ENCODE results near the gene HS1BP3. TPM values are rescaled to one million over a fixed set of nuclear protein-coding genes. Genes with fewer than 3 reads are reported as not detected.

Gene HS1BP3
- total RNA-seq, 5 donors from 2014 or later (not counting 1 experiment from before 2014, with no cell fraction given), result 11.1 to 20.7 (median 17.2) TPM

DNA sequence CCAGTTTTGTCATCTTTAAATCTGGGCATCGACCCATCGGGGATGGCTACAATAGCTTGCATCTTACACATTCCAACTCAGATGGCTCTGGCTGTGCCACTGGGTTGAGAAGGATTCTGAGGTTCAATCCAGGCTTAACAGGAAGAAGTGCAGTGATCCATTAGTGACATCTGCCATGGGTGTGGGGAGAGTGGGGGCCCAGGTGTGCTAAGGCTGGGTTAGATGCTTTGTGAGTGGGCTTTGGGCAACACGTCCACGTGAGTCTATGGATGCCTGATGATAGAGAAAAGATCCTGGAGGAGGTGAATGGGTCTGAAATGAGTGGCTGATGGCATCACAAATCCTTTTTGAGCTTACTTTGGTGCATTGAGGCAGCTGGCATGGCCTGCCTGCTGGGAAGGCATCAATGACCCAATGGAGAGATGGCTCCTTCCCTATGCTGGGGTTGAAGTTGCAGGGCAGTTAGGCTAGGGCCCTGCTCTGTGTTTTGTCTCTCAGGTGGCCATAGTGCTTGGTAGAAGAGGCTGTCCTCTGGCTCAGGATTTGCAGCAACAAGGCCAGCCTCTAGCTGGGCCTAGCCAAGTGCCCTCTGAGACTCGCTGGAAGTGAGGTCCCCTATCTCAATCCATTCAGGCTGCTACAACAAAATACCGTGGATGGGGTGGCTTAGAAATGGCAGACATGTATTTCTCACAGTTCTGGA, 56.7 kb downstream of the HS1BP3 start:
- CTCF ChIA-PET, result no interaction called here
- Histone ChIP-seq H3K27me3 (replicated peaks in 1 of 2; ENCODE audit: control insufficient read depth in 2 of 2, extremely low read depth in 1 of 2, insufficient read depth in 2 of 2, low read length in 1 of 2) (no peaks in the 10 kb centered on the region), H3K4me1 (ENCODE audit: control insufficient read depth in 1 of 2, extremely low read depth in 1 of 2, insufficient read depth in 2 of 2, low read length in 2 of 2) (peaks cover 0 to 7% of the 10 kb centered on the region in 2 experiments), H3K4me3 (ENCODE audit: control insufficient read depth in 1 of 2, extremely low read depth in 1 of 2, low read length in 1 of 2) (no peak overlapping the region), H3K36me3 (ENCODE audit: control insufficient read depth in 2 of 2, extremely low read depth in 1 of 2, insufficient read depth in 1 of 2, low read length in 1 of 2) (no peaks in the 10 kb centered on the region), H3K9me3 (no peaks in the 10 kb centered on the region), H3K27ac (ENCODE audit: low read length) (no peak overlapping the region)
- Mint-ChIP-seq H3K27me3 (no peaks in the 10 kb centered on the region), H3K36me3 (peaks cover 13% of the 10 kb centered on the region), H3K9me3 (no peaks in the 10 kb centered on the region), H3K27ac (no peak overlapping the region), H3K4me3 (no peak overlapping the region), H3K4me1 (peaks cover 0 to 11% (median 1%) of the 10 kb centered on the region in 3 donors)
- WGBS (ENCODE audit: insufficient coverage), result 93% methylated on average over 3 of the region's 6 CpGs
- POLR2A ChIA-PET, result no interaction called here
- ATAC-seq (replicated peaks in 1 of 4) (no peak), DNase-seq (no peak)

DNA sequence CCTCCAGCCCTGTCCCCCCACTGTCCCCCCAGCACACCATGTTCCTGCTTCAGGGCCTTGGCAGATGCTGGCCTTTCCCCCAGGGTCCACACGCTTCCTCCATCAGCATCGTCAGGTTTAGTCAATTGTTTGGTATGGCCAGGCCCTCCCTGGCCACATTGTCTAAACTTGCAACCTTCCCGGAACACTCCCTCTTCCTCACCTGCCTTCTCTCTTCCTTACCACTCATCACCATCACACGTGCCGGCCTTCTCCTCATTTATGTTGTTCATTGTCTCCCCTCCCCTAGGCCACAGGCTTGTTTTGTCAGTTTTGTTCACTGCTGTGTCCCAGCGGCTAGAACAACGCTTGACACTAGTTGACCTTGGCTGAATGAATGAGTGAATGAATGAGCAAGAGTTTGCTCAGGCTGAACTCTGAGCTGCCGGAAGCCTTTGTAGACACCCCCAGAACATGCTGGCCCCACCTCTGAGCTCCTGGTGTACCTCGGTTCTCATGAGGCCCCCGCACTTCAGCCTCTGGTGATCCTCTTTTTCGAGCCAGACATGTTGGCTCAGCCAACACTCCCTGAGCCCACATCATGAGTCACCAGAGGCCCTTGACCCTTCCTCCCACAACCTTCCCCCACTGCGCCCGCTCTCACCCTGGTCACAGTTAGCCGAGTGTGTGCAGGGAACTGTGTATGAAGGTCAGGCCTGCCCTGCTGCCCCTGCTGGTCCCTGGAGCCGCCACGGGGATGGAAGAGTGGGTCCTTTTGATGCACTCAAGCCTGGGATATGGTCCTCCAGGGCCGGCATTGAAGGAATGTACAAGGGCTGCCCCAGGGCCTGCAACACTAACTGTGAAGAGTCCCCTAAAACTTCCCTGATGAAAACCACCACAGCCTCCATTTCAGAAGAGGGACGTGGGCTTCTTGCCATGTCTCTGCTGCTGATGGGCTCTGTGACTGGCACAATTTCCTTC, 57.5 kb downstream of the HS1BP3 start:
- WGBS (ENCODE audit: insufficient coverage), result 82% methylated on average over 7 of the region's 18 CpGs
- no peak for ATAC-seq (replicated peaks in 1 of 4)
- ChIA-PET POLR2A (no interaction called here), CTCF (no interaction called here)
- Mint-ChIP-seq H3K27me3 (no peaks in the 10 kb centered on the region), H3K4me3 (no peak overlapping the region), H3K9me3 (no peaks in the 10 kb centered on the region), H3K27ac (no peak overlapping the region), H3K4me1 (peaks cover 0 to 11% (median 1%) of the 10 kb centered on the region in 3 donors), H3K36me3 (peaks cover 13% of the 10 kb centered on the region)
- H3K4me3 ChIP-seq (ENCODE audit: control insufficient read depth in 1 of 2, extremely low read depth in 1 of 2, low read length in 1 of 2), result no peak overlapping the region
- no peaks in the 10 kb centered on the region for H3K36me3 ChIP-seq (ENCODE audit: control insufficient read depth in 2 of 2, extremely low read depth in 1 of 2, insufficient read depth in 1 of 2, low read length in 1 of 2)
- H3K27me3 ChIP-seq (replicated peaks in 1 of 2; ENCODE audit: control insufficient read depth in 2 of 2, extremely low read depth in 1 of 2, insufficient read depth in 2 of 2, low read length in 1 of 2), result no peaks in the 10 kb centered on the region
- H3K4me1 ChIP-seq (ENCODE audit: control insufficient read depth in 1 of 2, extremely low read depth in 1 of 2, insufficient read depth in 2 of 2, low read length in 2 of 2), result peaks cover 0 to 7% of the 10 kb centered on the region in 2 experiments
- H3K9me3 ChIP-seq, result no peaks in the 10 kb centered on the region
- no peak overlapping the region for H3K27ac ChIP-seq (ENCODE audit: low read length)
- DNase-seq, result no peak

DNA sequence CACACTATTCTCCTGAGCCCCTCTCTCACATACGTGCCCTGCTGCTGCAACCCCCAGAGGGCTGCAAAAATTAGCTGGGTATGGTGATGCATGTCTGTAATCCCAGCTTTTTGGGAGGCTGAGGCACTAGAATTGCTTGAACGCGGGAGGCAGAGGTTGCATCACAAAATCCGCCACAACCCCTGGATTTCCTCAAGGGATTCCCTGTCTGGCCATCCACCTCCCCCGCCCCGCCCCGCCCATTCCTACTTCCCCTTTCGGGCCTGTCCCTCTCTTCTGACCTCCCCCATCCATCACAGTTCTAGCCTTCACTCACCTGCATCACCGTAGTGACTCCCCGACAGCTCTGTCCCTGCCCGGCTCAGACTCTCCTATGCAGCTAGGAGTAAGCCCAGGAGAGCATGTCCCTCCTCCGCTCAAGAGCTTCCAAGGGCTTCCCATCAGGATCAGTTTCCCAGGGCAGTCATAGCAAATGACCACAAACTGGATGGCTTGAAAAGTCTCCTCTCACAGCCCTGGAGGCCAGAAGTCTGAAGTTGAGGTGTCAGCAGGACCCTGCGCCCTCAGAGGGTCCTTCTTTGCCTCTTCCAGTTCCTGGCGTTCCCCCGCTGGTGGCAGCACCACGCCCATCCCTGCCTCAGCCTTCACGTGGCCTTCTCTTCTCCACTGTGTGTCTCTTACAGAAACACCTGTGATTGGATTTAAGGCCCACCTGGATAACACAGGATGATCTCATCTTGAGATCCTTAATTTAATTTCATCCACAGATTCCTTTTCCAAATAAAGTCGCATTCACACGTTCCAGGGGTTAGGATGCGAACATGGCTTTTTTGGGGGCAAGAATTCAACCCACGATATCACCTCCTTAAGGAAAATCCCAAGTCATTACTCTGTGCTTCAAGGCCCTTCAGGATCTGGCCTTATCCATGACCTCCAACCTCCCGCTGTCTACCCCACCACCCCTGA, 58.5 kb downstream of the HS1BP3 start:
- Mint-ChIP-seq H3K4me1 (peaks cover 0 to 11% (median 1%) of the 10 kb centered on the region in 3 donors), H3K36me3 (peaks cover 13% of the 10 kb centered on the region), H3K27me3 (no peaks in the 10 kb centered on the region), H3K9me3 (no peaks in the 10 kb centered on the region), H3K27ac (no peak overlapping the region), H3K4me3 (no peak overlapping the region)
- CTCF ChIA-PET, result no interaction called here
- no peak for ATAC-seq (replicated peaks in 1 of 4)
- POLR2A ChIA-PET, result no interaction called here
- DNase-seq, result no peak
- WGBS (ENCODE audit: insufficient coverage), result 85% methylated on average over 18 of the region's 22 CpGs
- peaks cover 0 to 2% of the 10 kb centered on the region in 2 experiments for H3K27me3 ChIP-seq (replicated peaks in 1 of 2; ENCODE audit: control insufficient read depth in 2 of 2, extremely low read depth in 1 of 2, insufficient read depth in 2 of 2, low read length in 1 of 2)
- no peak overlapping the region for H3K4me3 ChIP-seq (ENCODE audit: control insufficient read depth in 1 of 2, extremely low read depth in 1 of 2, low read length in 1 of 2)
- H3K9me3 ChIP-seq, result no peaks in the 10 kb centered on the region
- peaks cover 0 to 7% of the 10 kb centered on the region in 2 experiments for H3K4me1 ChIP-seq (ENCODE audit: control insufficient read depth in 1 of 2, extremely low read depth in 1 of 2, insufficient read depth in 2 of 2, low read length in 2 of 2)
- no peaks in the 10 kb centered on the region for H3K36me3 ChIP-seq (ENCODE audit: control insufficient read depth in 2 of 2, extremely low read depth in 1 of 2, insufficient read depth in 1 of 2, low read length in 1 of 2)
- H3K27ac ChIP-seq (ENCODE audit: low read length), result no peak overlapping the region

DNA sequence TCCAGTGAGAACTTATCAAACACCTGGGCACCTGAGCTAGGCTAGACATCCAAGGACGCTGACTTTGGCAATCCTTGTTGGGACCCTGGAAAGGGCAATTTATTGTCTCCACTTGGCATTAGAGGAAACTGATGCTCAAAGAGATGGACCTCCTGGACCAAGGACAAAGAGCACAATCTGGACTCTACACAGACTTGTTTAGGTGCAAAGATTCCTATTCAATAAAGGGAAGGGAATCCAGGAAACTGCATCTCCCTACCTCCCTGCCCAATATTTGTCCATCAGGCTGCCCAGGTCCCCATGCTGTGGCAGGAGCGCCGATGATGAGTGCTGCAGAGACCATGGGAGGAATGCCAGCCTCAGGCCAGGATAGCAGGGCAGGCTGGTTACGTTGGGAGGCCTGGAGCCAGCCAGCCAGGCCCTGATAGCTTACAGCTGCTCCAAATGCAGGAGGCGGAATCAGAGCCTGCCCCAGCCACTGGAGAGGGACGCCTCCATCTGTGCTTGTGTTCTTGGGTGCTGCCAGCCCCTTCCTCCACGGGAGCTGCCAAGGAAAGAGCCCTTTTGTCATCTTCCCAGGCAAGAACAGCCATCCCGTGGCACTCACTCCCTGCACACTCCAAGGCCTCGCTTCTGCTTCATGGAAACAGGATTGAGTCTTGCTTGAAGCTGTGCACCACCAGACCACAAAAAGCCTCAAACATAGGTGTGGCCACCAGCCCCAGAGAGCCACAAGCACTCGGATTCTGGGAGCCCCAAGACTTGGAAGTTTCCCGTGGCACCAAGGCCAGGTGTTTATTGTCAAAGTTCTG, 60.0 kb downstream of the HS1BP3 start:
- Mint-ChIP-seq H3K4me3 (no peak overlapping the region), H3K36me3 (peaks cover 13% of the 10 kb centered on the region), H3K27me3 (no peaks in the 10 kb centered on the region), H3K4me1 (peaks cover 0 to 5% (median 0%) of the 10 kb centered on the region in 3 donors), H3K27ac (no peak overlapping the region), H3K9me3 (no peaks in the 10 kb centered on the region)
- Histone ChIP-seq H3K4me3 (ENCODE audit: control insufficient read depth in 1 of 2, extremely low read depth in 1 of 2, low read length in 1 of 2) (no peak overlapping the region), H3K27ac (ENCODE audit: low read length) (no peak overlapping the region), H3K9me3 (no peaks in the 10 kb centered on the region), H3K36me3 (ENCODE audit: control insufficient read depth in 2 of 2, extremely low read depth in 1 of 2, insufficient read depth in 1 of 2, low read length in 1 of 2) (no peaks in the 10 kb centered on the region), H3K4me1 (ENCODE audit: control insufficient read depth in 1 of 2, extremely low read depth in 1 of 2, insufficient read depth in 2 of 2, low read length in 2 of 2) (peaks cover 0 to 7% of the 10 kb centered on the region in 2 experiments), H3K27me3 (replicated peaks in 1 of 2; ENCODE audit: control insufficient read depth in 2 of 2, extremely low read depth in 1 of 2, insufficient read depth in 2 of 2, low read length in 1 of 2) (peaks cover 0 to 2% of the 10 kb centered on the region in 2 experiments)
- ChIA-PET POLR2A (no interaction called here), CTCF (no interaction called here)
- DNase-seq (no peak), ATAC-seq (replicated peaks in 1 of 4) (no peak)
- WGBS (ENCODE audit: insufficient coverage), result 78% methylated on average over 9 of the region's 11 CpGs

DNA sequence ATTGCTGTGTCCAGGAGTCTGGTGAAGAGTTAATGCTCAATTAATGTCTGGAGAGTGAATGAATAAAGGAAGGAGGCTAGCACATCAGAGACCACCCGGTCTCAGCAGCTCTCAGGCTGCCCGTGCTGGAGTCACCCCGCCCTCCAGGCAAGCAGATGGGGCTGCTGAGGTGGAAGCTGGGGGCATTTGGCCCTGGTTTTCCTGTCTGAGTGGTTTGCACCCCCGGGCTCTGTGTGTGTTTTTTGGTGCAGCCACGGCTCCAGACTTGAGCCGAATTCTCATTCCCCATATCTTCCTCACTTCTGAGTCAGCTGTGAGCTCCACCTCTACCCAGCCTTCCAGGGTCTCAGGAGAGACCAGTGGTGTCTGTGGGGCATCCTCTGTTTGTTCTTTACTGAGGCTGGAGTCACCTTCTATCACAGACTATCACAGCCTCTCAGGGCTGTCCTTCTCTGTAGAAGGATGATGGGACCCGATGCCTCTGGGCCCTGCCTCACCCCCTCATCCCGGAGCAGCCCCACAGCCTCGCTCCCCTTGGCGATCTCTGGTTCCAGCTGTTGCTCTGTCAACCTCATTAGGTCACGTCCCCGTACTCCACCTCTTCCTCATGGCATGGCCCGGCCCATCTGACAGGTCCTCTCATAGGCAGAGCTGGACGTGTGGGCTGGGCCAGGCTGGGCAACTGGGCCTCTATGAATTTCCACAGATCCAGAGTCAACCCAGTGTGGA, 60.8 kb downstream of the HS1BP3 start:
- peaks cover 0 to 2% of the 10 kb centered on the region in 2 experiments for H3K27me3 ChIP-seq (replicated peaks in 1 of 2; ENCODE audit: control insufficient read depth in 2 of 2, extremely low read depth in 1 of 2, insufficient read depth in 2 of 2, low read length in 1 of 2)
- Mint-ChIP-seq H3K4me1 (no peaks in the 10 kb centered on the region), H3K9me3 (no peaks in the 10 kb centered on the region), H3K27ac (no peak overlapping the region), H3K4me3 (no peak overlapping the region), H3K27me3 (no peaks in the 10 kb centered on the region), H3K36me3 (peaks cover 13% of the 10 kb centered on the region)
- no peaks in the 10 kb centered on the region for H3K36me3 ChIP-seq (ENCODE audit: control insufficient read depth in 2 of 2, extremely low read depth in 1 of 2, insufficient read depth in 1 of 2, low read length in 1 of 2)
- ChIA-PET CTCF (no interaction called here), POLR2A (no interaction called here)
- peaks cover 0 to under 1% of the 10 kb centered on the region in 2 experiments for H3K4me1 ChIP-seq (ENCODE audit: control insufficient read depth in 1 of 2, extremely low read depth in 1 of 2, insufficient read depth in 2 of 2, low read length in 2 of 2)
- WGBS (ENCODE audit: insufficient coverage), result 78% methylated on average over 7 of the region's 14 CpGs
- no peak for DNase-seq
- no peak overlapping the region for H3K27ac ChIP-seq (ENCODE audit: low read length)
- no peaks in the 10 kb centered on the region for H3K9me3 ChIP-seq
- no peak overlapping the region for H3K4me3 ChIP-seq (ENCODE audit: control insufficient read depth in 1 of 2, extremely low read depth in 1 of 2, low read length in 1 of 2)
- ATAC-seq (replicated peaks in 1 of 4), result no peak

Data from T-cell (primary cell).